Raji (cell line): ENCODE measurements around the gene C18orf32.

ENCODE experiments used
- POLR2A ChIP-seq: IDR thresholded peaks from 2 replicates; pipeline ENCODE4 v1.6.1; 2011; ENCODE audit warnings: low read depth, low read length, control low read depth; ENCODE audit not compliant: insufficient read depth

The C18orf32 gene

GRCh38 chr18:49444581-49444980, 42.5 kb downstream of the C18orf32 start:
- TF ChIP-seq POLR2A = no peak

- no peak for TF ChIP-seq POLR2A
These were observed 43.2 kb downstream of the C18orf32 start for GRCh38 chr18:49443837-49444236.

GRCh38 chr18:49441338-49441938, 45.6 kb downstream of the C18orf32 start:
- no peak for TF ChIP-seq POLR2A

GRCh38 chr18:49435170-49435569, 51.9 kb downstream of the C18orf32 start:
- TF ChIP-seq POLR2A = no peak

GRCh38 chr18:49432602-49433001, 54.4 kb downstream of the C18orf32 start:
- TF ChIP-seq POLR2A = no peak

GRCh38 chr18:49431165-49431962, 55.7 kb downstream of the C18orf32 start:
- no peak for TF ChIP-seq POLR2A
